Stimulated activated naive CD8-positive, alpha-beta T cell treated with anti-CD3 and anti-CD28 coated beads, Interleukin-15, Interleukin-2, amounts not matched to agents 100 ng/mL and 50 ng/mL, for 24 hours (primary cell): ENCODE measurements around the gene HOXA10.
A peak's percentile ranks its signal among the peaks of the same experiment; 100 is the strongest.

Experiments used
- H3K27ac Mint-ChIP-seq: one replicate; pipeline ENCODE4 v1.8.0; 2021; ENCODE audit warnings: mild to moderate bottlenecking, mixed read lengths
- H3K27me3 Mint-ChIP-seq: one replicate; pipeline ENCODE4 v1.8.0; 2021; ENCODE audit warnings: mixed read lengths
- H3K36me3 Mint-ChIP-seq: one replicate; pipeline ENCODE4 v1.8.0; 2021; ENCODE audit warnings: low read depth, mixed read lengths
- H3K4me1 Mint-ChIP-seq: one replicate; pipeline ENCODE4 v1.8.0; 2021; ENCODE audit warnings: low read depth, mixed read lengths
- H3K4me3 Mint-ChIP-seq: one replicate; pipeline ENCODE4 v1.8.0; 2021; ENCODE audit warnings: mild to moderate bottlenecking, mixed read lengths
- H3K9me3 Mint-ChIP-seq: one replicate; pipeline ENCODE4 v1.8.0; 2021; ENCODE audit warnings: mixed read lengths

Gene HOXA10

GRCh38 chr7:27171637-27172314 lies 2.3 kb downstream of the HOXA10 start:
- peak overlapping the region; percentile 70 for H3K27ac Mint-ChIP-seq
- H3K36me3 Mint-ChIP-seq = no peaks in the 10 kb centered on the region
- peaks cover 33% of the 10 kb centered on the region for H3K4me1 Mint-ChIP-seq
- H3K4me3 Mint-ChIP-seq = peak overlapping the region; percentile 59
- H3K9me3 Mint-ChIP-seq = no peaks in the 10 kb centered on the region
- peaks cover 73% of the 10 kb centered on the region for H3K27me3 Mint-ChIP-seq

GRCh38 chr7:27171325-27171636 lies 2.8 kb downstream of the HOXA10 start:
- peaks cover 73% of the 10 kb centered on the region for H3K27me3 Mint-ChIP-seq
- no peaks in the 10 kb centered on the region for H3K9me3 Mint-ChIP-seq
- no peaks in the 10 kb centered on the region for H3K36me3 Mint-ChIP-seq
- H3K4me1 Mint-ChIP-seq = peaks cover 33% of the 10 kb centered on the region
- H3K4me3 Mint-ChIP-seq = peak overlapping the region; percentile 5
- H3K27ac Mint-ChIP-seq = no peak overlapping the region

GRCh38 chr7:27170426-27171324 lies 3.4 kb downstream of the HOXA10 start:
- Mint-ChIP-seq H3K4me1 (peaks cover 37% of the 10 kb centered on the region), H3K36me3 (no peaks in the 10 kb centered on the region), H3K9me3 (no peaks in the 10 kb centered on the region), H3K4me3 (peak overlapping the region; percentile 17), H3K27me3 (peaks cover 71% of the 10 kb centered on the region), H3K27ac (no peak overlapping the region)

GRCh38 chr7:27169658-27170425 lies 4.3 kb downstream of the HOXA10 start:
- Mint-ChIP-seq H3K4me3 (peak overlapping the region; percentile 17), H3K27me3 (peaks cover 69% of the 10 kb centered on the region), H3K9me3 (no peaks in the 10 kb centered on the region), H3K27ac (no peak overlapping the region), H3K4me1 (peaks cover 38% of the 10 kb centered on the region), H3K36me3 (no peaks in the 10 kb centered on the region)

- Mint-ChIP-seq H3K4me3 (no peak overlapping the region), H3K27me3 (peaks cover 78% of the 10 kb centered on the region), H3K27ac (peak overlapping the region; percentile 65), H3K36me3 (no peaks in the 10 kb centered on the region), H3K9me3 (no peaks in the 10 kb centered on the region), H3K4me1 (peaks cover 45% of the 10 kb centered on the region)
Measured at GRCh38 chr7:27168265-27168947, 5.7 kb downstream of the HOXA10 start.

GRCh38 chr7:27167916-27168264 lies 6.2 kb downstream of the HOXA10 start:
- Mint-ChIP-seq H3K27me3 (peaks cover 83% of the 10 kb centered on the region), H3K27ac (no peak overlapping the region), H3K9me3 (no peaks in the 10 kb centered on the region), H3K36me3 (no peaks in the 10 kb centered on the region), H3K4me3 (peak overlapping the region; percentile 24), H3K4me1 (peaks cover 45% of the 10 kb centered on the region)

GRCh38 chr7:27166531-27167505 lies 7.3 kb downstream of the HOXA10 start:
- H3K27ac Mint-ChIP-seq = peak overlapping the region; percentile 78
- no peaks in the 10 kb centered on the region for H3K9me3 Mint-ChIP-seq
- peaks cover 38% of the 10 kb centered on the region for H3K4me1 Mint-ChIP-seq
- no peaks in the 10 kb centered on the region for H3K36me3 Mint-ChIP-seq
- peak overlapping the region; percentile 53 for H3K4me3 Mint-ChIP-seq
- peaks cover 86% of the 10 kb centered on the region for H3K27me3 Mint-ChIP-seq

- Mint-ChIP-seq H3K27ac (peak overlapping the region; percentile 77), H3K36me3 (no peaks in the 10 kb centered on the region), H3K9me3 (no peaks in the 10 kb centered on the region), H3K27me3 (peaks cover 80% of the 10 kb centered on the region), H3K4me3 (peak overlapping the region; percentile 70), H3K4me1 (peaks cover 34% of the 10 kb centered on the region)
Measured at GRCh38 chr7:27165996-27166530, 8.1 kb downstream of the HOXA10 start.

- Mint-ChIP-seq H3K36me3 (no peaks in the 10 kb centered on the region), H3K27me3 (peaks cover 75% of the 10 kb centered on the region), H3K9me3 (no peaks in the 10 kb centered on the region), H3K27ac (peak within 1 kb of the TSS; percentile 77), H3K4me1 (peaks cover 37% of the 10 kb centered on the region), H3K4me3 (peak within 1 kb of the TSS; percentile 70)
Measured at GRCh38 chr7:27165089-27165995, 8.8 kb downstream of the HOXA10 start, which contains the start of gene HOXA9. Gene HOXA9, minus strand, starts transcription at chr7:27165537. Its CDS starts 80 bp downstream, at chr7:27165457.

GRCh38 chr7:27164367-27165088 lies 9.6 kb downstream of the HOXA10 start:
- peaks cover 41% of the 10 kb centered on the region for H3K4me1 Mint-ChIP-seq

GRCh38 chr7:27164045-27164366 lies 10.1 kb downstream of the HOXA10 start:
- peaks cover 41% of the 10 kb centered on the region for H3K4me1 Mint-ChIP-seq
- peaks cover 81% of the 10 kb centered on the region for H3K27me3 Mint-ChIP-seq
- peak overlapping the region; percentile 51 for H3K27ac Mint-ChIP-seq
- no peaks in the 10 kb centered on the region for H3K9me3 Mint-ChIP-seq
- peak overlapping the region; percentile 35 for H3K4me3 Mint-ChIP-seq
- H3K36me3 Mint-ChIP-seq = no peaks in the 10 kb centered on the region

More at GRCh38 chr7:27164367-27165088, 9.6 kb downstream of the HOXA10 start:
- peak overlapping the region; percentile 35 for H3K4me3 Mint-ChIP-seq
- H3K27ac Mint-ChIP-seq = no peak overlapping the region
- peaks cover 77% of the 10 kb centered on the region for H3K27me3 Mint-ChIP-seq
- no peaks in the 10 kb centered on the region for H3K36me3 Mint-ChIP-seq
- no peaks in the 10 kb centered on the region for H3K9me3 Mint-ChIP-seq

GRCh38 chr7:27163288-27164044 lies 10.7 kb downstream of the HOXA10 start:
- no peaks in the 10 kb centered on the region for H3K9me3 Mint-ChIP-seq
- peak overlapping the region; percentile 51 for H3K27ac Mint-ChIP-seq
- peaks cover 81% of the 10 kb centered on the region for H3K27me3 Mint-ChIP-seq
- H3K4me1 Mint-ChIP-seq = peaks cover 41% of the 10 kb centered on the region
- H3K4me3 Mint-ChIP-seq = peak overlapping the region; percentile 35
- H3K36me3 Mint-ChIP-seq = no peaks in the 10 kb centered on the region
